MCF 10A (cell line): ENCODE data around the gene GSE1. TPM values are rescaled to one million over a fixed set of nuclear protein-coding genes. Genes with fewer than 3 reads are reported as not detected.

Experiments used
- BruUV-seq: library from RNA; stranded (reverse); fragments of 400-500 nt; replicated peaks from 2 replicates; lab custom pipeline; 2021; lab: Mats Ljungman, UMichigan
- CTCF ChIA-PET: fragments of 300-600 bp; sonication (Branson Sonifier 250); formaldehyde crosslinking; extraction: SDS; loops from one replicate; lab custom pipeline; 2021; ENCODE audit warnings: antibody characterized with exemption, inconsistent platforms; lab: Yijun Ruan, JAX
- POLR2A ChIA-PET: fragments of 300-600, 350-650 bp; sonication (Branson Sonifier 250); formaldehyde crosslinking; extraction: SDS; loops from one replicate; lab custom pipeline; 2020; ENCODE audit warnings: antibody characterized with exemption, inconsistent platforms; lab: Yijun Ruan, JAX
- DNase-seq: peaks from one replicate; pipeline ENCODE4 v3.0.0-alpha.2; 2018; ENCODE audit not compliant: unreplicated experiment
- H3K27ac Mint-ChIP-seq: one replicate; pipeline ENCODE4 v1.8.0; 2022; ENCODE audit warnings: mild to moderate bottlenecking, low read depth, mixed read lengths; ENCODE audit not compliant: unreplicated experiment
- H3K27me3 Mint-ChIP-seq: one replicate; pipeline ENCODE4 v1.8.0; 2022; ENCODE audit warnings: mixed read lengths; ENCODE audit not compliant: insufficient read depth, unreplicated experiment
- H3K36me3 Mint-ChIP-seq: one replicate; pipeline ENCODE4 v1.8.0; 2022; ENCODE audit warnings: mild to moderate bottlenecking, moderate library complexity, mixed read lengths; ENCODE audit not compliant: insufficient read depth, unreplicated experiment
- H3K4me1 Mint-ChIP-seq: one replicate; pipeline ENCODE4 v1.8.0; 2022; ENCODE audit warnings: mixed read lengths; ENCODE audit not compliant: insufficient read depth, unreplicated experiment
- H3K4me3 Mint-ChIP-seq: one replicate; pipeline ENCODE4 v1.8.0; 2022; ENCODE audit warnings: mild to moderate bottlenecking, moderate library complexity, mixed read lengths; ENCODE audit not compliant: unreplicated experiment
- H3K9me3 Mint-ChIP-seq: one replicate; pipeline ENCODE4 v1.8.0; 2022; ENCODE audit warnings: mixed read lengths; ENCODE audit not compliant: unreplicated experiment
- intact Hi-C: fragments of 100-400 bp; cut with micrococcal nuclease; formaldehyde crosslinking; loops from 2 replicates; pipeline ENCODE4 v1.14.1; 2022
- total RNA-seq: library from RNA; stranded (reverse); gene quantifications from 2 replicates; pipeline ENCODE4 v1.2.3, GENCODE V29; 2022
- TF ChIP-seq, protein P1 (sequence below): fragments of 200-600 bp; IDR thresholded peaks from one replicate; pipeline ENCODE4 v1.8.0; 2022; ENCODE audit warnings: antibody characterized with exemption, mild to moderate bottlenecking; ENCODE audit not compliant: unreplicated experiment

The GSE1 gene
- total RNA-seq, 1 experiment from 2014 or later: 52.9 TPM

DNA sequence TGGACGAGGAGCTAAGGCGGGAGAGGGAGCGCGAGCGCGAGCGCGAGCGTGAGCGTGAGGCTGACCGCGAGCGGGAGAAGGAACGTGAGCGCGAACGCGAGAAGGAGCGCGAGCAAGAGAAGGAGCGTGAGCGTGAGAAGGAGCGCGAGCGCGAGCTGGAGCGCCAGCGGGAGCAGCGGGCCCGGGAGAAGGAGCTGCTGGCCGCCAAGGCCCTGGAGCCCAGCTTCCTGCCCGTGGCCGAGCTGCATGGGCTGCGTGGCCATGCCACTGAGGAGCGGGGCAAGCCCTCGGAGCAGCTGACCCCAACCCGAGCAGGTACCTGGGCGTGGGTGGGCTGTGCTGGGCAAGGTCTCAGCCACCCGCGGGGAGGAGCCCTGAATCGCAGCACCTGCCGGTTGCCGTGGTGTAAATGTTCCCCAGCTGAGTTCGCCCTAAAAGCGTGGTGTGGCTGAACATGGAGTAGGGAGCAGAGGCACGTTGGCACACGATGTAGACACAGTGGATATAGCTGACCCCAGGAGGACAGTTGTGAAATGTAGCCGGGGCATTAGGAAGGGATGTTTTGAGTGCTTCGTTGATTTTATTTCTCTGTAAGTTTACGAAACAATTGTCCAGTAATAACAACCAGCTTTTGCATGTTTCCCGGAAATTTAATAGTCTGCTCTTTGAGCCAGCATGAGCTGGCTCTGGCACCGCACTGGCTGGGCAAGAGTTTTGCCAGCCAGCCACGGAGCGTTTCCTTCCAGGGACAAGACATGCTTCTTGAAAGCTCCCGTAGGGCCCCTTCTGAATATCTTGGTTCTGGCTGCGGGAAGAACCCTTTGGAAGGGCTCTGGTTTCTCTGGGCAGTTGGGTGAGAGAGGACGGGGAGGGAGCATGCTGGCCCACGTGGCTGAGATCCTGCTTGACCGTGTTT, 43.5 kb downstream of the GSE1 start:
- no peaks in the 10 kb centered on the region for H3K9me3 Mint-ChIP-seq
- H3K27ac Mint-ChIP-seq: no peak overlapping the region
- no peak for DNase-seq
- no peaks in the 10 kb centered on the region for H3K27me3 Mint-ChIP-seq
- POLR2A ChIA-PET: interaction anchor here (0.6 kb wide), 1 partner anchor 10 kb away, joined by 7 read pairs; no protein-coding TSS in a partner anchor
- H3K4me1 Mint-ChIP-seq: no peaks in the 10 kb centered on the region
- no TSS peak for BruUV-seq
- no peak overlapping the region for H3K4me3 Mint-ChIP-seq
- CTCF ChIA-PET: interaction anchor here (0.7 to 1.2 kb wide), 4 partner anchors 14 to 411 kb away, joined by 3 to 4 read pairs (median 3); no protein-coding TSS in a partner anchor
- intact Hi-C loops: no loop called here
- TF ChIP-seq, protein P1, sequence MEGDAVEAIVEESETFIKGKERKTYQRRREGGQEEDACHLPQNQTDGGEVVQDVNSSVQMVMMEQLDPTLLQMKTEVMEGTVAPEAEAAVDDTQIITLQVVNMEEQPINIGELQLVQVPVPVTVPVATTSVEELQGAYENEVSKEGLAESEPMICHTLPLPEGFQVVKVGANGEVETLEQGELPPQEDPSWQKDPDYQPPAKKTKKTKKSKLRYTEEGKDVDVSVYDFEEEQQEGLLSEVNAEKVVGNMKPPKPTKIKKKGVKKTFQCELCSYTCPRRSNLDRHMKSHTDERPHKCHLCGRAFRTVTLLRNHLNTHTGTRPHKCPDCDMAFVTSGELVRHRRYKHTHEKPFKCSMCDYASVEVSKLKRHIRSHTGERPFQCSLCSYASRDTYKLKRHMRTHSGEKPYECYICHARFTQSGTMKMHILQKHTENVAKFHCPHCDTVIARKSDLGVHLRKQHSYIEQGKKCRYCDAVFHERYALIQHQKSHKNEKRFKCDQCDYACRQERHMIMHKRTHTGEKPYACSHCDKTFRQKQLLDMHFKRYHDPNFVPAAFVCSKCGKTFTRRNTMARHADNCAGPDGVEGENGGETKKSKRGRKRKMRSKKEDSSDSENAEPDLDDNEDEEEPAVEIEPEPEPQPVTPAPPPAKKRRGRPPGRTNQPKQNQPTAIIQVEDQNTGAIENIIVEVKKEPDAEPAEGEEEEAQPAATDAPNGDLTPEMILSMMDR: no peak
- H3K36me3 Mint-ChIP-seq: peaks cover 66% of the 10 kb centered on the region

DNA sequence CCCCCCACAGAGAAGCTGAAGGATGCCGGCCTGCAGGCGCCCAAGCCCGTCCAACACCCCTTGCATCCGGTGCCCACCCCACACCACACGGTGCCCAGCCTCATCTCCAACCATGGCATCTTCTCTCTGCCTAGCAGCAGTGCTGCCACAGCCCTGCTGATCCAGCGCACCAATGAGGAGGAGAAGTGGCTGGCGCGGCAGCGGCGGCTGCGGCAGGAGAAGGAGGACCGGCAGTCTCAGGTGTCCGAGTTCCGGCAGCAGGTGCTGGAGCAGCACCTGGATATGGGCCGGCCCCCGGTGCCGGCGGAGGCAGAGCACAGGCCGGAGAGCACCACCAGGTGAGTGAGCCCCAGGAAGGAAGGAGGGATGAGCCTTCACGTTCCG, 44.1 kb downstream of the GSE1 start:
- H3K27ac Mint-ChIP-seq: no peak overlapping the region
- ChIA-PET POLR2A (interaction anchor here (0.6 kb wide), 1 partner anchor 11 kb away, joined by 7 read pairs; no protein-coding TSS in a partner anchor), CTCF (interaction anchor here (1.2 to 1.3 kb wide), 3 partner anchors 14 to 412 kb away, joined by 3 to 4 read pairs (median 3); no protein-coding TSS in a partner anchor)
- no peak overlapping the region for H3K4me3 Mint-ChIP-seq
- no peak for DNase-seq
- H3K9me3 Mint-ChIP-seq: no peaks in the 10 kb centered on the region
- H3K4me1 Mint-ChIP-seq: no peaks in the 10 kb centered on the region
- peaks cover 68% of the 10 kb centered on the region for H3K36me3 Mint-ChIP-seq
- no TSS peak for BruUV-seq
- TF ChIP-seq, protein P1: no peak
- H3K27me3 Mint-ChIP-seq: no peaks in the 10 kb centered on the region
- intact Hi-C loops: no loop called here

DNA sequence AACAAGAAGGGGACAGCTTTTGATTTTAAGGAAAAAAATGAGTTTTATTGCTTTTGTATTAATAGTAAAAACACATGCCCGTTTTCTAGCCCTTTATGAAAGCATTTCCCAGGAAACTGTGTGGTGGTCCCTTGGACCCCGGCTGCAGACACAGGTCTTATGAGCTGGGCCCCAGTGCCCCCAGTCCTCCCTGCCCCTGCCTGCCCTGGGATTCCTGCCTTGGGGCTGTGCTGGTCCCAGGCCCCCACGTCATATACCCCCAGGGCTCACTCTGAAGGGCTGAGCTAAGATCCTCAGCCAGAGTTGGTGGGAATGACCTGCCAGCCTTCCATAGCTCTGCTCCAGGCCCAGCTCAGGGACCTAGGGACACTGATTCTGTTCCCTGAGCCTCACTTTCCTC, 44.9 kb downstream of the GSE1 start:
- peaks cover 70% of the 10 kb centered on the region for H3K36me3 Mint-ChIP-seq
- DNase-seq: no peak
- no peak overlapping the region for H3K27ac Mint-ChIP-seq
- TF ChIP-seq, protein P1: no peak
- no TSS peak for BruUV-seq
- no peaks in the 10 kb centered on the region for H3K4me1 Mint-ChIP-seq
- no peaks in the 10 kb centered on the region for H3K9me3 Mint-ChIP-seq
- CTCF ChIA-PET: interaction anchor here (0.6 to 1.9 kb wide), 10 partner anchors 8 to 1962 kb away, joined by 3 to 10 read pairs (median 4); no protein-coding TSS in a partner anchor
- no peaks in the 10 kb centered on the region for H3K27me3 Mint-ChIP-seq
- no peak overlapping the region for H3K4me3 Mint-ChIP-seq
- POLR2A ChIA-PET: no interaction called here
- intact Hi-C loops: no loop called here
